Prostate gland (tissue), 2 donors: ENCODE results near the gene KCNQ5.

Experiments used
- CTCF ChIP-seq, 4 experiments: fragments of 200-600 bp in 2 of 4; fragments of 450-650 bp in 2 of 4; sonication (generic) in 2 of 4; IDR thresholded peaks; 1 replicate in 3 of 4; 2 replicates in 1 of 4; pipeline ENCODE4 v1.5.1; 2016 to 2019; ENCODE audit warnings: antibody characterized with exemption in 4 of 4, mild to moderate bottlenecking in 2 of 4, moderate library complexity in 2 of 4
- POLR2A ChIP-seq: fragments of 450-650 bp; IDR thresholded peaks from one replicate; pipeline ENCODE4 v1.6.1; 2016; ENCODE audit warnings: antibody characterized with exemption, mild to moderate bottlenecking

GRCh38 chr6:72987301-72987700, 365.4 kb downstream of the KCNQ5 start:
- TF ChIP-seq CTCF (IDR thresholded peaks at IDR 0.05) = no peak
- no peak for TF ChIP-seq POLR2A
